CD8-positive, alpha-beta memory T cell (primary cell): Measurements from ENCODE around the gene IQCF6. TPM values are rescaled to one million over a fixed set of nuclear protein-coding genes. Genes with fewer than 3 reads are reported as not detected.

Experiments
- CTCF ChIA-PET: fragments of 350-600 bp; sonication (Branson Sonifier 250); formaldehyde crosslinking; loops from one replicate; lab custom pipeline; 2021; ENCODE audit warnings: antibody characterized with exemption; lab: Charles Lee
- POLR2A ChIA-PET: fragments of 350-600 bp; sonication (Branson Sonifier 250); formaldehyde crosslinking; loops from one replicate; lab custom pipeline; 2021; ENCODE audit warnings: antibody characterized with exemption; lab: Charles Lee
- DNase-seq, 5 donors: peaks; one replicate each; pipeline versions ENCODE4 v3.0.0 to v3.0.0-alpha.2; 2020 to 2022; ENCODE audit warnings: mixed read lengths in 1 of 5
- H3K27ac ChIP-seq: one replicate; pipeline ENCODE4 v1.7.0; 2013; ENCODE audit warnings: low read depth, mild to moderate bottlenecking, low read length, moderate library complexity
- H3K27me3 ChIP-seq: 2 replicates; pipeline ENCODE4 v1.7.0; 2013; ENCODE audit warnings: low read length, mild to moderate bottlenecking; ENCODE audit not compliant: insufficient read depth, poor library complexity, severe bottlenecking
- H3K36me3 ChIP-seq: 2 replicates; pipeline ENCODE4 v1.7.0; 2013; ENCODE audit warnings: mild to moderate bottlenecking, low read length, moderate library complexity; ENCODE audit not compliant: insufficient read depth
- H3K4me1 ChIP-seq: 2 replicates; pipeline ENCODE4 v1.7.0; 2013; ENCODE audit warnings: mild to moderate bottlenecking, low read length, moderate library complexity; ENCODE audit not compliant: insufficient read depth
- H3K4me3 ChIP-seq: 2 replicates; pipeline ENCODE4 v1.7.0; 2013; ENCODE audit warnings: mild to moderate bottlenecking, low read length
- H3K9me3 ChIP-seq: 2 replicates; pipeline ENCODE4 v1.7.0; 2013; ENCODE audit warnings: mild to moderate bottlenecking, low read length
- H3K27ac Mint-ChIP-seq, 8 donors: one replicate each; pipeline ENCODE4 v1.8.0; 2020 to 2021; ENCODE audit warnings: mixed read lengths in 8 of 8, mild to moderate bottlenecking in 6 of 8, inconsistent platforms in 3 of 8, moderate library complexity in 3 of 8
- H3K27me3 Mint-ChIP-seq, 2 donors: one replicate each; pipeline ENCODE4 v1.8.0; 2020 to 2021; ENCODE audit warnings: mixed read lengths in 2 of 2, mild to moderate bottlenecking in 1 of 2, moderate library complexity in 1 of 2
- H3K36me3 Mint-ChIP-seq, 3 donors: one replicate each; pipeline ENCODE4 v1.8.0; 2020 to 2021; ENCODE audit warnings: mixed read lengths in 3 of 3, inconsistent platforms in 1 of 3, mild to moderate bottlenecking in 1 of 3
- H3K4me1 Mint-ChIP-seq, 3 donors: one replicate each; pipeline ENCODE4 v1.8.0; 2020 to 2021; ENCODE audit warnings: mixed read lengths in 3 of 3, inconsistent platforms in 1 of 3, mild to moderate bottlenecking in 1 of 3
- H3K4me3 Mint-ChIP-seq, 7 donors: one replicate each; pipeline ENCODE4 v1.8.0; 2020 to 2021; ENCODE audit warnings: mixed read lengths in 7 of 7, mild to moderate bottlenecking in 6 of 7, moderate library complexity in 4 of 7, inconsistent platforms in 2 of 7
- H3K9me3 Mint-ChIP-seq, 5 donors: one replicate each; pipeline ENCODE4 v1.8.0; 2020 to 2022; ENCODE audit warnings: mixed read lengths in 5 of 5, mild to moderate bottlenecking in 3 of 5, moderate library complexity in 2 of 5, inconsistent platforms in 1 of 5
- polyA plus RNA-seq: library from polyadenylated mRNA; unstranded; fragments of 300-500 nt; fragmentation: Illumina TruSeq; gene quantifications from one replicate; pipeline ENCODE4 v1.2.3, GENCODE V29; 2021
- total RNA-seq, 2 experiments: library from RNA; stranded (reverse); gene quantifications; one replicate each; pipeline ENCODE4 v1.2.3, GENCODE V29; 2021

IQCF6 gene
- total RNA-seq = not detected
- not detected for polyA plus RNA-seq

DNA sequence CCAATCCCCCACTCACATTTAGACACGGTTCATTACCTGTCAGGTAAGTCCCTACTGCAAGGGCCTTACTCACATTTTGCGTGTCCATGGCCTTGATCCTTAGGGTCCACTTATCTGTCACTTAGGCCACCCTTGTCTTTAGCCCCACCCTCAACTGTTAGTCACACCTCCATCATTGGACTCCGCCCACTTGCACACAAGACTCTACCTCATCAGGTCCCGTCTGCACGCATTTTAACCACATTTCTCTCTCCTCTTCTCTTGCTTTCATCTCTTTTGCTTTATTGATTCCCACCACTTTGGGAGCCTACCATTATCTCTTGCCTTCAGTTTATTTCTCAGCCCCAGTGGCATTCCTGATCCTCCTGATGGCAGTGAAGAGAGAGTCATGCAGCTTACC lies at the start of gene IQCF6:
Gene IQCF6, minus strand, starts transcription at position 101 of the 400 bp plus-strand sequence. Its CDS starts 13 bp downstream, at position 88.
- Mint-ChIP-seq H3K4me3 (no peak within 1 kb of the TSS), H3K27me3 (peaks cover 16 to 23% of the 10 kb centered on the region in 2 donors), H3K27ac (no peak within 1 kb of the TSS), H3K9me3 (no peaks in the 10 kb centered on the region), H3K36me3 (no peaks in the 10 kb centered on the region), H3K4me1 (no peaks in the 10 kb centered on the region)
- Histone ChIP-seq H3K27me3 (no peaks in the 10 kb centered on the region), H3K36me3 (no peaks in the 10 kb centered on the region), H3K4me1 (no peaks in the 10 kb centered on the region), H3K4me3 (no peak within 1 kb of the TSS), H3K27ac (no peak within 1 kb of the TSS), H3K9me3 (no peaks in the 10 kb centered on the region)
- ChIA-PET CTCF (no interaction called here), POLR2A (no interaction called here)
- DNase-seq = no peak

DNA sequence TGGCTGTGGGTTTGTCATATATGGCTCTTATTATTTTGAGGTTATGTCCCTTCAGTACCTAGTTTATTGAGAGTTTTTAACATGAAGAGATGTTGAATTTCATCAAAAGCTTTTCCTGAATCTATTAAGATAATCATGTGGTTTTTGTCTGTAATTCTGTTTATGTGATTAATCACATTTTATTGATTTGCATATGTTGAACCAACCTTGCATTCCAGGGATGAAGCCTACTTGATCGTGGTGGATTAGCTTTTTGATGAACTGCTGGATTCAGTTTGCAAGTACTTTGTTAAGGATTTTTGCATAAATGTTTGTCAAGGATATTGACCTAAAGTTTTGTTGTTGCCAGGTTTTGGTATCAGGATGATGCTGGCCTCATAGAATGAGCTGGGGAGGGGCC lies 49.3 kb upstream of the IQCF6 start:
- Mint-ChIP-seq H3K4me3 (no peak overlapping the region), H3K36me3 (peaks cover 0 to 15% (median 6%) of the 10 kb centered on the region in 3 donors), H3K9me3 (peaks cover 13 to 21% (median 18%) of the 10 kb centered on the region in 5 donors), H3K27me3 (peaks cover 12 to 21% of the 10 kb centered on the region in 2 donors), H3K4me1 (peaks cover 6 to 20% (median 8%) of the 10 kb centered on the region in 3 donors), H3K27ac (no peak overlapping the region)
- H3K27me3 ChIP-seq = no peaks in the 10 kb centered on the region
- H3K4me3 ChIP-seq = no peak overlapping the region
- DNase-seq = no peak
- peaks cover 5% of the 10 kb centered on the region for H3K4me1 ChIP-seq
- no peak overlapping the region for H3K27ac ChIP-seq
- ChIA-PET CTCF (no interaction called here), POLR2A (no interaction called here)
- no peaks in the 10 kb centered on the region for H3K36me3 ChIP-seq
- H3K9me3 ChIP-seq = no peaks in the 10 kb centered on the region

DNA sequence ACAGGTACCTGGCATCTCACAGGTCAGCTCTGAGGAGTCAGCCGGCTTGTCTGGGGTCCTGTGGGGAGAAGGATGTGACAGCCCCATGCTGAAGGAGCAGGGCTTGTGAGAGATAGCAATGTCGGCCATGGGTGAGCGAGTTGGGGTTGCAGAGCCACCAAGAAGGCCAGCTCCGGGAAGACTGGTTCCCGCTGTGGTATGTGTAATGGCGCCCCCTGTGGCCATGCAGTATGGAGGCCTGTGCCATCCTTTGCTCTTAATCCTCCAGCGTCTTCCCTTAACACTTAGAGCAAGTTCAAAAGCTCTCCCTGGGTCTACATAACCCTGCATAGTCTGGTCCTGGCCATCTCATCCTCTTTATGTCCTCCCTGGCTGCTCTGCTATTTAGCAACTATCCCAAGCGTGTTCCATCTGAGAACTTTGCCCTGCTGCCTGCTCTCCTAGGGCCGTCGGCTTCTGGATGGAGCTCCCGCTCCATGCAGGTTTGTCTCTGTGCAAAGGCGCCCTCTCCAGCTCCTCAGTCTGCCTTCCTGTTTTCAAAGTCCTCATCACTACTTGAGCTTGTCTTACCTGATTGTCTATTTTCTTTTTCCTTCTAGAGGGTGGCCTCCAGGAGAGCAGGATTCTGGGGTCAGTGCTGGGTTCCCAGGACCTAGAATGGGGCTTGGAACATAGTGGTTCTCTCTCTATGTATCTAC lies 40.8 kb upstream of the IQCF6 start:
- Histone ChIP-seq H3K36me3 (no peaks in the 10 kb centered on the region), H3K9me3 (no peaks in the 10 kb centered on the region), H3K4me3 (no peak overlapping the region), H3K27me3 (no peaks in the 10 kb centered on the region), H3K27ac (no peak overlapping the region), H3K4me1 (peaks cover 6% of the 10 kb centered on the region)
- Mint-ChIP-seq H3K9me3 (peaks cover 0 to 4% (median 4%) of the 10 kb centered on the region in 5 donors), H3K36me3 (peaks cover 0 to 4% (median 3%) of the 10 kb centered on the region in 3 donors), H3K4me1 (peaks cover 23 to 29% (median 23%) of the 10 kb centered on the region in 3 donors), H3K4me3 (no peak overlapping the region), H3K27ac (peak overlapping the region in 1 of 8 donors; percentile 6), H3K27me3 (peaks cover 23 to 57% of the 10 kb centered on the region in 2 donors)
- no peak for DNase-seq
- POLR2A ChIA-PET = no interaction called here
- CTCF ChIA-PET = no interaction called here

DNA sequence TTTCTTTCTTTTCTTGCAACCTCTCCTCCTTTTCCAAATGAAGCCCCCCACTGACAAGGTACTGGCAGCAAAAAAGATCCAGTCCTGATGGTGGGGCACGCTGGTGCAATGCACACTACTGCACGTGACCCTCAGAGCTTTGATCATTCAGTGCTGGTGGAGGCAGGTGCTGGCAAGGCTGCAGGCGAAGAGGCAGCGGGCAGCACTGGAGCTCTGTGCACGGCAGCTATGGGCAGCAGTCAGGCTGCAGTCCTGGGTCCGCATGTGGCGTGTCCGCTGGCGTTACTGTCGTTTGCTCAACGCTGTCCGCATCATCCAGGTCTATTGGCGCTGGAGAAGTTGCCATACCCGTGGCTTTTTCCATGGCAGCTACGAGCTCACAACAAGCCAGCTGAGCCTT lies 40.1 kb upstream of the IQCF6 start:
- peaks cover 23 to 29% (median 23%) of the 10 kb centered on the region in 3 donors for H3K4me1 Mint-ChIP-seq
- H3K27me3 Mint-ChIP-seq = peaks cover 22 to 57% of the 10 kb centered on the region in 2 donors
- Histone ChIP-seq H3K27me3 (no peaks in the 10 kb centered on the region), H3K27ac (no peak overlapping the region), H3K4me1 (peaks cover 6% of the 10 kb centered on the region), H3K4me3 (no peak overlapping the region), H3K36me3 (no peaks in the 10 kb centered on the region), H3K9me3 (no peaks in the 10 kb centered on the region)
- CTCF ChIA-PET = no interaction called here
- no peak for DNase-seq
- peaks cover 0 to 4% (median 4%) of the 10 kb centered on the region in 5 donors for H3K9me3 Mint-ChIP-seq
- no peak overlapping the region for H3K27ac Mint-ChIP-seq
- H3K4me3 Mint-ChIP-seq = no peak overlapping the region
- POLR2A ChIA-PET = no interaction called here
- H3K36me3 Mint-ChIP-seq = peaks cover 0 to 4% (median 3%) of the 10 kb centered on the region in 3 donors

DNA sequence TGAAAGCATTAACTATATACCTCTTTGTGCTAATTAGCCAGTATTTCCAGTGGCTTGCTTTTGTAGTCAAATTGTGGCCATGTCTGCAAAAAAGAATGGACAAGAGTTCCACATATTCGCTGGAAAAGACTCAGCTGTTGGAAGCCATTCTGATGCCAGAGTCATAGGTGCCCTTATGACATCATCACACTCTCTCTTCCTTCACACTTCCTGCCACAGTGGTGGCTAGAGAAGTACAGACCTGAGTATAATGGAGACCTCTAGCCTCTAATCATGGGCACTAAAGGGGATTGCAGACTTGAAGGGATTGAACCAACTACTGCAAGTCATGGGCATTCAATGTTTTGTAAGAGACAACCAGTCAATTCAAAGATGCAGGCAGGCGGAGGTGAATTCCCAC lies 38.3 kb upstream of the IQCF6 start:
- Mint-ChIP-seq H3K27me3 (peaks cover 27 to 51% of the 10 kb centered on the region in 2 donors), H3K4me1 (peaks cover 5 to 11% (median 8%) of the 10 kb centered on the region in 3 donors), H3K36me3 (peaks cover 0 to 4% (median 3%) of the 10 kb centered on the region in 3 donors), H3K27ac (no peak overlapping the region), H3K4me3 (no peak overlapping the region), H3K9me3 (peaks cover 0 to 4% (median 4%) of the 10 kb centered on the region in 5 donors)
- Histone ChIP-seq H3K36me3 (no peaks in the 10 kb centered on the region), H3K4me1 (no peaks in the 10 kb centered on the region), H3K27me3 (no peaks in the 10 kb centered on the region), H3K4me3 (no peak overlapping the region), H3K27ac (no peak overlapping the region), H3K9me3 (no peaks in the 10 kb centered on the region)
- ChIA-PET POLR2A (no interaction called here), CTCF (no interaction called here)
- no peak for DNase-seq

DNA sequence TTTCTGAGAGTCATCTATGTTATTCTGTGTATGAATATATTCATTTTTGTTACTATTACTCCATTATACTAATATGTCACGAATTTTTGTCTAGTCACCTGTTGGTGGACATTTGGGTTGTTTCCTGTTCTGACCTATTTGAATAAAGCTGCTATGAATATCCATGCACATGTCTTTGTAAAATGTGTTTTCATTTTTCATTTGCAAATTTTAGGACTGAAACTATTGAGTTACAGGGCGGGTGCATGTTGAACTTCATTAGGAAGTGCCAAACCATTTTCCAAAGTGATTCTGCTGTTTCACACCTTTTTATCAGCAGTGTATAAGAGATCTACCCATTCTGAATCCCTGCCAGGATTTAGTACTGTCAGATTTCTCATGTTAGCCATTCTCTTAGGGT lies 37.7 kb upstream of the IQCF6 start:
- ChIA-PET POLR2A (no interaction called here), CTCF (no interaction called here)
- no peak overlapping the region for H3K27ac ChIP-seq
- H3K9me3 ChIP-seq = no peaks in the 10 kb centered on the region
- no peak overlapping the region for H3K27ac Mint-ChIP-seq
- H3K4me1 ChIP-seq = no peaks in the 10 kb centered on the region
- no peak for DNase-seq
- peaks cover 25 to 49% of the 10 kb centered on the region in 2 donors for H3K27me3 Mint-ChIP-seq
- H3K4me3 ChIP-seq = no peak overlapping the region
- H3K36me3 Mint-ChIP-seq = peaks cover 0 to 2% (median 1%) of the 10 kb centered on the region in 3 donors
- H3K9me3 Mint-ChIP-seq = peaks cover 0 to 2% (median 2%) of the 10 kb centered on the region in 5 donors
- no peaks in the 10 kb centered on the region for H3K27me3 ChIP-seq
- no peak overlapping the region for H3K4me3 Mint-ChIP-seq
- H3K36me3 ChIP-seq = no peaks in the 10 kb centered on the region
- H3K4me1 Mint-ChIP-seq = peaks cover 5 to 10% (median 6%) of the 10 kb centered on the region in 3 donors

DNA sequence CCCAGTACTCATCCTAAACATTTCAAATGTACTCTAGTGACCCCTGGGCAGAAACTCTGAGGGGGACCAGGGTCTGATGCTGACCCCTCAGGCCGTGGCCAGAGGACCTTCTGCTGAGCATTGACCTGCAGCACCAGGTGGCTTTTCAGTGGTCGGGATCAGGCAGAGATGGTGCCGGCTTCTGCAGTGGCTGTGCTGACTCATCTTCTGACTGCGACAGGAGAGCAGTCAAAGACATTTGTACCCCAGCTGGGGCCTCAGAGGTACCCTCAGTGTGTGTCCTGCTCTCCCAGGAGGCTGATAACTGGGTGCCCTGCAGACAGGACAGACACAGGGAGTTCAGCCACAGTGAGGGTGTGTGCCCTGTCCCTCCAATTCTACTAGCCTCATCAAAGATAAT lies 36.6 kb upstream of the IQCF6 start:
- no peak overlapping the region for H3K4me3 ChIP-seq
- no peaks in the 10 kb centered on the region for H3K36me3 ChIP-seq
- ChIA-PET POLR2A (no interaction called here), CTCF (no interaction called here)
- H3K36me3 Mint-ChIP-seq = no peaks in the 10 kb centered on the region
- no peak overlapping the region for H3K27ac Mint-ChIP-seq
- no peaks in the 10 kb centered on the region for H3K4me1 ChIP-seq
- no peaks in the 10 kb centered on the region for H3K9me3 Mint-ChIP-seq
- no peaks in the 10 kb centered on the region for H3K9me3 ChIP-seq
- H3K27ac ChIP-seq = no peak overlapping the region
- no peaks in the 10 kb centered on the region for H3K27me3 ChIP-seq
- no peak overlapping the region for H3K4me3 Mint-ChIP-seq
- DNase-seq = no peak
- H3K27me3 Mint-ChIP-seq = peaks cover 23 to 49% of the 10 kb centered on the region in 2 donors
- peaks cover 2 to 11% (median 3%) of the 10 kb centered on the region in 3 donors for H3K4me1 Mint-ChIP-seq

DNA sequence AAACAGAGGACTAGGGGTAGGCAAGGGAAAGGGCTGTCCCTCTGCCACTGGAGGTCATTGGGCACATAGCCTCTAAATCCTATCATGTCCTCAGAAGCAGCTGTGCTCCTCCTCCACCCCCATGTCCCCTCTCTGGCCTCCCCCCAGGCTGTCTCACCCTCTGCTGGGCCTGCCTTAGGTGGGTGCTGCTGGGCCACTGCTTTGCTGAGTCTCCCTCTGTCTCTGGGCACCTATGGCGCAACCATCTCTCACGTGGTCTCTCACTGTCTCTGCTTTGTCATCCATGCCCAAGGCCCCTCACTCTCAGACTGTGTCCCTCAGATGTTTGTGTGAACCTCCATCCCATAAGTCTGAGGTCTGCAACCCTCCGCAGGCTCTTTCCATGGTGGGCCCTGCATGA lies 35.0 kb upstream of the IQCF6 start:
- DNase-seq = no peak
- H3K36me3 Mint-ChIP-seq = no peaks in the 10 kb centered on the region
- no peaks in the 10 kb centered on the region for H3K9me3 Mint-ChIP-seq
- peaks cover 23 to 38% of the 10 kb centered on the region in 2 donors for H3K27me3 Mint-ChIP-seq
- no peaks in the 10 kb centered on the region for H3K4me1 ChIP-seq
- peaks cover 0 to 12% (median 5%) of the 10 kb centered on the region in 3 donors for H3K4me1 Mint-ChIP-seq
- ChIA-PET CTCF (no interaction called here), POLR2A (no interaction called here)
- H3K4me3 Mint-ChIP-seq = no peak overlapping the region
- no peaks in the 10 kb centered on the region for H3K9me3 ChIP-seq
- H3K27me3 ChIP-seq = no peaks in the 10 kb centered on the region
- H3K36me3 ChIP-seq = no peaks in the 10 kb centered on the region
- no peak overlapping the region for H3K27ac ChIP-seq
- H3K27ac Mint-ChIP-seq = no peak overlapping the region
- H3K4me3 ChIP-seq = no peak overlapping the region
